GM18868 (cell line): Measurements from ENCODE around the gene MCFD2.
A peak's percentile ranks its signal among the peaks of the same experiment; 100 is the strongest.

Experiments
- ATAC-seq: cut with Tn5 transposase; IDR thresholded peaks from one replicate; pipeline ENCODE4 v1.9.1; 2021; ENCODE audit warnings: mild to moderate bottlenecking, moderate library complexity; ENCODE audit not compliant: unreplicated experiment

The MCFD2 gene

GRCh38 chr2:46915281-46915810 is at the start of gene MCFD2:
TSS of gene MCFD2 (minus strand) at chr2:46915806. CDS start at chr2:46909171, 6,635 bp downstream.
- ATAC-seq: peak; percentile 10

GRCh38 chr2:46964835-46965560 is 49.4 kb upstream of the MCFD2 start:
- ATAC-seq: no peak

- no peak for ATAC-seq
These were observed 48.5 kb upstream of the MCFD2 start for GRCh38 chr2:46963941-46964673.

GRCh38 chr2:46963210-46963609 is 47.6 kb upstream of the MCFD2 start:
- ATAC-seq: no peak

- ATAC-seq: no peak
These were observed 47.1 kb upstream of the MCFD2 start for GRCh38 chr2:46962751-46963150.

GRCh38 chr2:46960618-46961017 is 45.0 kb upstream of the MCFD2 start:
- no peak for ATAC-seq

GRCh38 chr2:46958431-46959017 is 42.9 kb upstream of the MCFD2 start:
- no peak for ATAC-seq

GRCh38 chr2:46956981-46957531 is 41.5 kb upstream of the MCFD2 start:
- no peak for ATAC-seq

GRCh38 chr2:46955764-46956163 is 40.2 kb upstream of the MCFD2 start:
- ATAC-seq: no peak

- no peak for ATAC-seq
These were observed 39.5 kb upstream of the MCFD2 start for GRCh38 chr2:46954951-46955571.

GRCh38 chr2:46952171-46952570 is 36.6 kb upstream of the MCFD2 start:
- no peak for ATAC-seq

- no peak for ATAC-seq
These were observed 35.9 kb upstream of the MCFD2 start for GRCh38 chr2:46951290-46952064.

GRCh38 chr2:46950314-46950713 is 34.7 kb upstream of the MCFD2 start:
- ATAC-seq: no peak

- no peak for ATAC-seq
These were observed 32.2 kb upstream of the MCFD2 start for GRCh38 chr2:46947841-46948240.

- ATAC-seq: no peak
These were observed 30.1 kb upstream of the MCFD2 start for GRCh38 chr2:46945671-46946070.

GRCh38 chr2:46943881-46944798 is 28.5 kb upstream of the MCFD2 start:
- ATAC-seq: peak; percentile 57

- ATAC-seq: no peak
These were observed 27.5 kb upstream of the MCFD2 start for GRCh38 chr2:46942891-46943626.

- peak; percentile 38 for ATAC-seq
These were observed 26.5 kb upstream of the MCFD2 start for GRCh38 chr2:46942143-46942526.
